MG63 (cell line): ENCODE results near the gene RFX4. TPM values are rescaled to one million over a fixed set of nuclear protein-coding genes. Genes with fewer than 3 reads are reported as not detected.

Source experiments
- DNase-seq: peaks from one replicate; pipeline ENCODE4 v3.0.0-alpha.2; 2020
- H3K27me3 ChIP-seq: fragments of 250-450 bp; sonication (Bioruptor Pico); 2 replicates; pipeline ENCODE4 v1.5.1; 2020; ENCODE audit warnings: mild to moderate bottlenecking, moderate library complexity
- H3K36me3 ChIP-seq: fragments of 250-450 bp; sonication (Bioruptor Pico); 2 replicates; pipeline ENCODE4 v1.5.1; 2020; ENCODE audit warnings: mild to moderate bottlenecking, moderate library complexity
- H3K4me3 ChIP-seq: fragments of 250-450 bp; sonication (Bioruptor Pico); 2 replicates; pipeline ENCODE4 v1.5.1; 2020; ENCODE audit warnings: mild to moderate bottlenecking, moderate library complexity
- H3K9me3 ChIP-seq: fragments of 250-450 bp; sonication (Bioruptor Pico); 2 replicates; pipeline ENCODE4 v1.5.1; 2020; ENCODE audit warnings: mild to moderate bottlenecking, moderate library complexity
- total RNA-seq: library from RNA; depleted of rRNA; stranded (reverse); fragments of >200 nt; shearing (Covaris generic); gene quantifications from 2 replicates; pipeline ENCODE4 v1.2.3, GENCODE V29; 2014; ENCODE audit warnings: low replicate concordance

Gene RFX4
- total RNA-seq, 1 experiment from 2014 or later = not detected

DNA sequence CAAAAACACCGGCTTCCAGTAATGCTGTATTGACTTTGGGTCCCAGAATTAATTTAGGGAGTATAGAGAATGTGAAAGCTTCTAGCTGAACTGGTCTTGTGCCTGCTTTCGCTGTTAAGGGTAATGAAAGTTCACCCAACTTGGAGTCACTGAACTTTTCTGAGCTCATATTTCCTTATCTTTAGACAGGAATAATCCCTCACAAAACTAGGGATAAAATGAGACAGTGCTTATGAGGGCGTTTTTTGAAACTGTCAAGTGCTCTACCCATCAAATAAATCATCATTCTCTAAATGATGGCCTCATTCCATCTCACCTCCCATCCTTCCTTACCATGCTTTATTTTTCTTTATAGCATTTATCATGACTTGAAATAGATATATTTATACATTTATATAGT is 74.7 kb downstream of the RFX4 start:
- no peaks in the 10 kb centered on the region for H3K36me3 ChIP-seq
- peaks cover 2% of the 10 kb centered on the region; the same call in 1 of the 2 replicates for H3K27me3 ChIP-seq
- H3K4me3 ChIP-seq = no peak overlapping the region
- H3K9me3 ChIP-seq = no peaks in the 10 kb centered on the region
- DNase-seq = no peak

- peaks cover 3% of the 10 kb centered on the region; the same call in 1 of the 2 replicates for H3K27me3 ChIP-seq
- DNase-seq = no peak
- no peaks in the 10 kb centered on the region for H3K36me3 ChIP-seq
- no peak overlapping the region for H3K4me3 ChIP-seq
- peaks cover 8% of the 10 kb centered on the region for H3K9me3 ChIP-seq
Observed at GRCh38 chr12:106663385-106663784, 80.6 kb downstream of the RFX4 start.

DNA sequence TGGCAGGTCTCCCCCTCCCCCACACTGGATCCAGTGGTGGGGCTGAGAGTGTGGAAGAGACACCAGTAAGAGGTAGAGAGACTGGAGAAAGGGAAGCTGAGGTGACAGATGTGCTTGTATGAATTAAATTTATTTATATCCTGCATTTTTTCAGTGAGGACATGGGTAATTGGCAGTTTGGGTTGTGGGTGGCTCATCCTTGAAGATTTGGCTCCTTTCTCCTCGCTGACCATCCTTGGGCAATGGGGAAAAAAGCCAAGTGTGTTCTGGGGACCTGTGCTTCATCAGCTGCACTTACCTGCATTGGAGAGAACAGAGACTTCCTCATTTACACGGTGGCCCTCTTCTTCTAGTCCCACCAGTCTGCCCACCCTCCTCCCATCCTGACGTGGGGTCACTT is 86.4 kb downstream of the RFX4 start:
- Histone ChIP-seq H3K9me3 (peaks cover 3% of the 10 kb centered on the region), H3K36me3 (no peaks in the 10 kb centered on the region), H3K4me3 (no peak overlapping the region), H3K27me3 (peaks cover 7% of the 10 kb centered on the region)
- no peak for DNase-seq

GRCh38 chr12:106670131-106670530 is 87.3 kb downstream of the RFX4 start:
- H3K36me3 ChIP-seq = no peaks in the 10 kb centered on the region
- no peaks in the 10 kb centered on the region for H3K9me3 ChIP-seq
- H3K4me3 ChIP-seq = no peak overlapping the region
- peaks cover 7% of the 10 kb centered on the region for H3K27me3 ChIP-seq
- DNase-seq = no peak

- peaks cover 4% of the 10 kb centered on the region; the same call in 1 of the 2 replicates for H3K27me3 ChIP-seq
- no peak for DNase-seq
- H3K4me3 ChIP-seq = no peak overlapping the region
- H3K36me3 ChIP-seq = no peaks in the 10 kb centered on the region
- no peaks in the 10 kb centered on the region for H3K9me3 ChIP-seq
Observed at GRCh38 chr12:106671840-106672239, 89.0 kb downstream of the RFX4 start.

GRCh38 chr12:106672314-106673025 is 89.7 kb downstream of the RFX4 start:
- H3K4me3 ChIP-seq = no peak overlapping the region
- H3K36me3 ChIP-seq = no peaks in the 10 kb centered on the region
- H3K9me3 ChIP-seq = no peaks in the 10 kb centered on the region
- DNase-seq = no peak
- peaks cover 4% of the 10 kb centered on the region; the same call in 1 of the 2 replicates for H3K27me3 ChIP-seq

DNA sequence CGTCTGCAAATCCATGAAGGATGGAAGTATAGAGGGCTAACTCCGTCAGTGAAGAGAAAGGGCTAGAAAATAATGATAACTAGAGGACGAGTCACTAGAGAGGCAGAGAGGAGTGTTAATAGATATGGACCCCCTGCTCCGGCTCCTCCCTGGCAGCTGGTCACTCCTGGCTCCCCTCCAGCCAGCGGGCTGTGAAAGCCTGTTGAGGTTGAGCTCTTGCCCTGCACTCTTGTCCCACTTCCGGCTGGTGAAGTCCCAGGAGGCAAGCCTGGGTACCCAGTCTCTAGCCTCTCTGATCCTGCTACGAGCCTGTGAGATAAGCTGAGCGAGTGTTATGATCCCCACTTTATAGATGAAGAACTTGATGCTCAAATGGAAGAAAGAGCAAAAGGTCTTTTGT is 90.3 kb downstream of the RFX4 start:
- no peak for DNase-seq
- no peak overlapping the region for H3K4me3 ChIP-seq

DNA sequence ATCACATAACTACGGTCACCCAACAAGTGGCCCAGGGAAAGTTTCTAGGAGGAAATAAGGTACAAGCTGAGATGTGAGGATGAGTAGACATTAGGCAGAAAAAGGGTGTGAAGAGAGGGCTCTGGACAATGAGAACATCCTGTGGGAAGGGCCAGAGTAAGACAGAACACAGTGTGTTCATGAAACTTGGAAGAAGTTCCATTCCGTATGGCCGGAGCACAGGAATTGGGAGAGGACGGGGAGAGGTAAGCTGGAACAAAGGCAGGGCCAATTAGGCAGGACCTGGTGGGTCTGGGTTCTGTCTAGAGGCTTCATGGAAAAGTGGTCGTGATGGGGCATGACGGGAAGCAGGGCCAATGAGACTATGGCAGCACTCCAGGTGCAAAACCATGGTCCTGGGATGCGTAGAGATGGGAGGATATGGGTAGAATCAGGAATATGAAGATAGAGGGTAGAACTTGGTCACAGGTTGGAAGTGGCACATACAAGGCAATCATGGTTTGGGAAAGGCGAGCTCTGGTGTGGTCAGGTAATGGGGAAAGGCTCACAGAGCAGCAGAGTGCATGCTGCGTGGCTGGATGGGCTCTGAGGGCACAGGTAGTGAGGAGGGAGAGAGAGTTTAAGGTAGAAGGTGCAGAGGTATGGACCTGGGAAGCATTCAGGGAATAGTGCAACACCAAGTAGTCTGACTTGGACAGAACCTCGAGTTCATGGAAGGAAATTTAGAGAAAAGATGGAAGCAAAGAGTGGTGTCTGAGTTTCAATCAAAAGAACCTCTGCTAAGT is 93.0 kb downstream of the RFX4 start:
- Histone ChIP-seq H3K36me3 (no peaks in the 10 kb centered on the region), H3K9me3 (no peaks in the 10 kb centered on the region), H3K4me3 (no peak overlapping the region), H3K27me3 (peaks cover 4% of the 10 kb centered on the region; the same call in 1 of the 2 replicates)
- DNase-seq = no peak

More for the DNA sequence above, 90.3 kb downstream of the RFX4 start:
- H3K27me3 ChIP-seq = peaks cover 4% of the 10 kb centered on the region; the same call in 1 of the 2 replicates
- no peaks in the 10 kb centered on the region for H3K9me3 ChIP-seq
- H3K36me3 ChIP-seq = no peaks in the 10 kb centered on the region

GRCh38 chr12:106679574-106679973 is 96.8 kb downstream of the RFX4 start:
- Histone ChIP-seq H3K9me3 (no peaks in the 10 kb centered on the region), H3K36me3 (no peaks in the 10 kb centered on the region), H3K4me3 (no peak overlapping the region), H3K27me3 (no peaks in the 10 kb centered on the region; the same call in 1 of the 2 replicates)
- DNase-seq = no peak

DNA sequence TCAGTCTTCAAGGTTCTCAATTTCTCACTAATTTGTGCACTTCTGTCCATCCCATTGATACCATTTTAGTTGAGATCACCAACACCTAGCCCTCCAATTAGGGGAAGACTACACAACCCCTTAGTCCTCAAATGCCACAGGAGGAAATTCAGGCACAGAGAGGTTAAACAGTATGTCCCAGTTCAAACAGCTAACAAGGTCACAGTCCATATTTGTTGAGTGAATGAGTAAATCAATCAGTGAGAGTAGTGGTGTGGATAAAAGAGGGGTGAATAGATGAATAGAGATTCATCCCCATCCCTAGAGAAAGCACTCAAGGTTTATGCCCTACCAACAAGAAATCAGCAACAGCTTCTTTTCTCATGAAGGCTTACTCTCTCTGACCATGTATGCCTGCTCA is 97.5 kb downstream of the RFX4 start:
- Histone ChIP-seq H3K4me3 (no peak overlapping the region), H3K36me3 (no peaks in the 10 kb centered on the region), H3K9me3 (no peaks in the 10 kb centered on the region), H3K27me3 (no peaks in the 10 kb centered on the region; the same call in 1 of the 2 replicates)
- no peak for DNase-seq

GRCh38 chr12:106681210-106681609 is 98.4 kb downstream of the RFX4 start:
- no peak overlapping the region for H3K4me3 ChIP-seq
- no peaks in the 10 kb centered on the region; the same call in 1 of the 2 replicates for H3K27me3 ChIP-seq
- H3K36me3 ChIP-seq = no peaks in the 10 kb centered on the region
- no peaks in the 10 kb centered on the region for H3K9me3 ChIP-seq
- no peak for DNase-seq

DNA sequence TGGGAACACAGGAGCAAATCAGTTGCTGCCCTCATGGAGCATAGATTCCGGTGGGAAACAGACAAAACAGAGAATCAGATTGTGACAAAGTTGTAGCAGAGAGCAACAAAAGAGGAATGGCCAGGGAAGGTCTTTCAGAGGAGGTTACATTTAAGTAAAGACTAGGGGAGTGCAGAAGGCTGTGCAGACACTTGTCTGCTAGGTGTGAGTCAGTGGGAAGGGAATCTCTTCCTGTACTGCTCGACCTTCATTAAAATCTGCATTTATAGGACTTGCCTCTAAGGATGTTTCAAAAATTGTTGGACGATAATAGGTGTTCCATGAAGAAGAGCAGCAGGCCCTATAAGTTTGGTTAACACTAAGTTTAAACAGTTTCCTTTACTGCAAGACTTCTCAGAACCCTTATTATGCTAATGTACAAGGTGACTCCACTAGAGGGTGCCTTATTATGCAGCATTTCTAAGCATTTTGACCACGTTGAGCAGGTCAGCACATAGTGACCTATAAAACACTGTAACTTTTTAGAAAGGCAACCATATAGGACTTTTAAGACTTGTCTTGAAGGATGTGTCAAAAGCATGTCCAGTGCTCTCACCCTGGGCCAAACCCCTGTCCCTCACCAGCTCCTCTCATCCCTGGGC is 99.9 kb downstream of the RFX4 start:
- Histone ChIP-seq H3K27me3 (no peaks in the 10 kb centered on the region; the same call in 1 of the 2 replicates), H3K9me3 (no peaks in the 10 kb centered on the region), H3K36me3 (no peaks in the 10 kb centered on the region), H3K4me3 (no peak overlapping the region)
- DNase-seq = no peak

- no peaks in the 10 kb centered on the region for H3K36me3 ChIP-seq
- H3K9me3 ChIP-seq = no peaks in the 10 kb centered on the region
- H3K27me3 ChIP-seq = no peaks in the 10 kb centered on the region; the same call in 1 of the 2 replicates
- DNase-seq = no peak
- no peak overlapping the region for H3K4me3 ChIP-seq
Observed at GRCh38 chr12:106684497-106684896, 101.7 kb downstream of the RFX4 start.

GRCh38 chr12:106685381-106685780 is 102.6 kb downstream of the RFX4 start:
- no peaks in the 10 kb centered on the region for H3K36me3 ChIP-seq
- DNase-seq = no peak
- H3K27me3 ChIP-seq = no peaks in the 10 kb centered on the region
- H3K4me3 ChIP-seq = no peak overlapping the region
- H3K9me3 ChIP-seq = no peaks in the 10 kb centered on the region

- no peak overlapping the region for H3K4me3 ChIP-seq
- H3K9me3 ChIP-seq = no peaks in the 10 kb centered on the region
- no peak for DNase-seq
- no peaks in the 10 kb centered on the region for H3K27me3 ChIP-seq
- no peaks in the 10 kb centered on the region for H3K36me3 ChIP-seq
Observed at GRCh38 chr12:106687672-106688071, 104.9 kb downstream of the RFX4 start.

- no peaks in the 10 kb centered on the region for H3K27me3 ChIP-seq
- H3K36me3 ChIP-seq = no peaks in the 10 kb centered on the region
- no peaks in the 10 kb centered on the region for H3K9me3 ChIP-seq
- no peak for DNase-seq
- no peak overlapping the region for H3K4me3 ChIP-seq
Observed at GRCh38 chr12:106690569-106691305, 107.9 kb downstream of the RFX4 start.
